GM19023 (cell line): ENCODE measurements around the gene SEMA3D.

ENCODE experiments used
- ATAC-seq: cut with Tn5 transposase; IDR thresholded peaks from one replicate; pipeline ENCODE4 v1.9.1; 2021; ENCODE audit warnings: mild to moderate bottlenecking, moderate library complexity; ENCODE audit not compliant: unreplicated experiment

SEMA3D gene

DNA sequence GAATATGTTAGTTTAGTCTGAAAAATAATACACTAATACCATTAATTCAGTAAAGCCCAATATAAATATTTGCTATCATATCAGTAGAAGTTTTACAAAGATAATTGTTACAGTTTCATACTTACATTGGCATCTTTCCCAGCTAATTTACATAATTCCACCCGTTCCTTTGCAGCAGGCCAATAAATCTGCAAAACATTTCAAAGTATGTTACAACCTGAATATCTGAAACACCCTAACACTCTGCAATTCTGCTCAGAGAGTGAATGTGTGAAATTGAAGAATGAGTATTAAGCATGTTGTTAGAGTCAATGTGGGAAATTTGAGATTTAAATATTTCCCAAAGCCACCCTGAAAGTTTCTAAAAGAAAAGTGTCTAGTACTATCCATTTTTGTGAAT lies 105.5 kb downstream of the SEMA3D start:
- ATAC-seq = no peak

DNA sequence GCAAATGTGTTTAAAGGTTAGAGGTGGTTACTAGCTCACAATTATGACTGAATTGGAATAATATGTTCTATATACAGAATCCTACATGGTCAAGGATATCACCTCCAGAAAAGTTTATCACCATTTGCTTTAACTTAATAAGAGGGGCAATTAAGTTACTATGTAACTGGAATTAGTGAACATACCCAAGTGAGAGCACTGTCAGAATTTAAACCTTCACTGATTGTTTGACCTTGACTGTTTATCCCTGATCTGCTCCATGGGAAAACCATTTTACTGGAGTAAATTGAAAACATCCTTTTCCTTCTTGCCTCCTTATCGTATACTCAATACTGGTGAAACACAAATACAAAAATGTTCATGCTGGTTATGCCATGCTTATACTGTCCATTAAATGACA lies 107.4 kb downstream of the SEMA3D start:
- no peak for ATAC-seq

DNA sequence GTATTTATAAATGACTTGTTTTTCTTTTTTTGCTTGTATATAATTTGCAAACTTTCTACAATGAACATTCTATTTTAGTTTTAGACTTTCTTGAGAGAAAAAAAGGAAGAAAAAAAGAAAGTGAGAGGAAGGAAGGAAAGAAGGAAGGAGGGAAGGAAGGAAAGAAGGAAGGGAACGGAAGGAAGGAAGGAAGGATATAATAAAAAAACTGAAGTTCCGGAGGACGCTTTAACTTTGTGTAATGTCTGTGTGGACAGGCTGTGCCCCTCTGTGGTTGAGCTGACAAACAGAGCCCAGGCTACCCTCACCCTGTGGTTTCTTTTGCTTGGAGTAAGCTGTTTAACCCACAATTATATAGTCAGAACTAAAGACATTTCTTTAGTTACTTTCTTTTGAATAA lies 108.7 kb downstream of the SEMA3D start:
- ATAC-seq = no peak

DNA sequence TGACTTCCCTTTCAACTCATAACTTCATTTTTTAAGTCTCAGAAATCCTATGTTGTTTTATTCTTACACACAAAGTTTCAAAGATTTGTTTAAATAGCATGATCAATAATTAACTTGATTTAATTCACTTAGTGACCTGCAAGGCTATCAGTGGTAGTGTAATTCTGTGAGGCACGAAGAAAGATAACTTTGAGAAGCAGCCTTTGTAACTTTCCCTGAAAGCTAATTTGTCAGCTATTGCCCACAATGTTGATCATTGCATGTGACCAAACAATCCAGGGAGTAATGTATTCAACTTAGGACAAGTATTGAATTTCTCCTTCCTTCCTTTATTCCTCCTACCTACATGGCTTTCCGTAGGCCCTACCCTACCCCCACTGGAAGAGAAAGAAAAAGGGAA lies 111.0 kb downstream of the SEMA3D start:
- ATAC-seq = no peak

DNA sequence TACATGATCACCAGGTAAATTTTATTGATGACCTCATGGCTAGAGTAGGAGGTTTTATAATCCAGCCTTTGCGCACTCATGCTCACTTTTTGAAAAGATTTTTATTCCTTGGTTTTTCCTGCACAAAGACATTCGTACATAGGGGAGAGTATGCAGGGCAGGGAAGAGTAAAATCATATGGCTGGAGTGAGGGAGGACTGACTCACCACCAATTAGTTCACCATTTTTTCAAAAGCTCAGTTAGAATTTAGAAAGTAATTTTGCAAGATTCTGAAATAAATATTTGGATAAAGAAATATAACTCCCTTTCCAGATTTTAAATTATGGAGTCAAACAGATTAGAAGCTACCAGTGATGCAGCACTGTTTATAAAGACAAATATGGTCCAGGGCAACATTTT lies 111.9 kb downstream of the SEMA3D start:
- ATAC-seq = no peak

DNA sequence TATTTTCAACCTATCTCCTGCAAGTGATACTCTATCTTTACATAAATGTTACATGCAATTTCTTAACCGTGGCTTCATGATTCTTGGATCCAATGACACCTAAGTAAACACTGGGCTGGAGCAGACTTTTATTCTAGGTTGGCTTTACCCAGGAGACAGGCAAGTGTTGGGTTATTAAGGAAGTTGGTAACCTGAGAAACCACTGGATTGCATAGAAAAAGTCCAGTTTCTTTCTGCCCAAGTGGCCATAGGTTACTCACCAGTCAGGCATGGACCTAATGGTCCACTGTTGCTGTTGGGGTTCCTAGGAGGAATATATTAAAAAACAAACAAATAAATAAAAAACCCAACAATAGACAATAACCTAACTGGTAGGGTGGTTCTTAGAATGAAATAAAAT lies 112.8 kb downstream of the SEMA3D start:
- ATAC-seq = no peak

DNA sequence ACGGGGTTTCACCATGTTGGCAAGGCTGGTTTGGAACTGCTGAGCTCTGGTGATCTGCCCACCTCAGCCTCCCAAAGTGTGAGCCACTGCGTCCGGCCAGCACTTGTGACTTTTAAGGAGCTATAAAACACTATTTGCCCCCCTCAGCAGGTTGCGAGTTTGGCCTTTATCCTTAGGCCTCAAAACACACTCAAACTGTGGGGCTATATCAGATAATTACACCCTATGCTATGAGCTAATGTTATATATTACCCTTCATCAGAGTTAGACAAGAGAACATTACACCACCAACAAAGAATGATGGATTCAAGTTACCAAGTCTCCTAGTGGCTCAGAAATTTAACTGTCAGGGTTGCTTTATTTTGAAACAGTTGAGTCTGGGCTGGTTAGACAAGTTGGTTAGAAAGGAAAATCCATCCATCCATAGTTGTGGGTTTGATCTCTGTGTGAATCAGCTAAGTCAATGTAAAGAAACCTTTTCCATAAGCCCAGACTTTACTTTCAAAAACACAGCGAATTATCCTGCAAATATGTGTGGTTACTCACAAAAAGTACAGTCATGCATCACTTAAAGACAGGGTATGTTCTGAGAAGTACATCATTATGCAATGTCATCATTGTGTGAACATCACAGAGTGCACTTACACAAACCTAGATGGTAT lies 115.8 kb downstream of the SEMA3D start:
- no peak for ATAC-seq

DNA sequence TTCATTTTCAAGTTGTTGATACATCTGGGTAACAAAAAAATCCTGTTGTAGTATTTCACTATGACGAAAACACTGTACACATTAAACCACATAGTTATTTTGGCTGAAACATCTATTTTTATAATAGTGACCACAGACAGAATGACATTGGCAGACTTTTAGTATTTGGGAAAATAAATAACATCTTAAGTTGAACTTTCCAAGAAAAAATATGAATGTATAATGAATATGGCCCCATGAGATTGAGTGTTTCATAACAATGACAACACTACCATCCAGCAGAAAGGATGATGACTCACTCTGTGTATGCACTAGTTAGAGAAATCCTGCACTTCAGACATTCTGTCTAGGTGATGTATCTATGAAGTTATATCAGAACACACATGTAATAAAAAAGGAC lies 118.1 kb downstream of the SEMA3D start:
- ATAC-seq = no peak

DNA sequence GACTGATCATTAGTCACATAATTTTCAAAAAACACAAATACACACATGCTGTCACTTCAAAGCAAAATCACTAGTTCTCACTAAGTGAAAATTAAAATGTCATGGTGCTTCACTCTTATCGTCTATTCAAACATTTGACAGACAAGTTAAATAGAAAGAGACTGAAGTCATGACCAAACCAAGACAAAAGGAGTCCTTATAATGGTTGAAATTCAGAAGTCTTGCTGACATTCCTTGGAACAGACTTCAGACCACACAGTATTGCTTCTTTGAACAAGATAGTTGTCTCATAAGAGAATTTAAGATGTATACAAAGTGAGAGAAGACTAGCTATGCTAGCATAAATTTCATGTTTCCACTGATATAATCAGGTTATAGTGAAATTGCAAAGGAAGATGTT lies 119.5 kb downstream of the SEMA3D start:
- ATAC-seq = no peak

DNA sequence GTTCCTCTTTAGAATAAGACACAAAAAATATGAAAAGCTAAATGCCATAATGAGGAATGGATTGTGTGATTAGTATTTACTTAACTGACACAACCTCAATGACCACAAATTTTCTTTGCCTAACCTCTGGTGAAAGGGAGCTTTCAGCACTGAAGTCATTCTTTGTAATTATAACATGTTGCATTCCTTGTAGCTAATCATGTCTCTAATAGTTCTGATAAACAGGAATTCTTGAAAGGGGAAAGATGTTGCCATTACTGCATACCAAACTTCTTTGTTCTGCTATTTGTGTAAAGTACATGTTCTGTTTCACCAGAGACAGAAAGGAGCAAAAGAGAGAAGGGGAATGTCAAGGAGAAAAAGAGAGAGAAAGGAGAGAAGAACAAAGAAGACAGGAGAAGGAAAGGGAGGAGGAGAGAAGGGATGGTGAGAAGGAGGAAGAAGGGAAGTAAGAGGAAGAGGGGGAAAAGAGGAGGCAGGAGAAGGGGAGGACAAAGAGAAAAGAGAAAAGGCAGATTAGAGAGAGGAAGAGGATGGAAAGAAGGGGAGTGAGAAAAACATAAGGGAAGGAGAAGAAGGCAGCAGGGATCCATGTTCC lies 120.9 kb downstream of the SEMA3D start:
- no peak for ATAC-seq

DNA sequence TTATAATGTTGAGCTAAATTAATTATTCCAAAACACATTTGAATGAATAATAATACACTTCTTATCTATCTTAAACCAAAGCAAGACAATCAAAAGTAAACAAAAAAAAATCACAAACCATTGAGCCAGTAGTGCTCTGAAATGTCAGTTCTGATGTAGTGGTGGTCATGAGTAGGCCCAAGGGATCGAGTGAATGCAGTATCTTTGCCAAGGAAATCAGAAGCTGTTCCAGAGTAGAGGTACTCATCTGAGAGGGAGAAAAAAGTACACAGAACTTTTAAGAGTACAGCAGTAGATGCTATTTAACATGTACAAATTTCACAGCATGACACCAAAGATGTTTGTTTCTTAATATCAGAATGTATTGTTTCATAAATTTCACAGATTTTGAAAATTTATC lies 121.5 kb downstream of the SEMA3D start:
- ATAC-seq = no peak

DNA sequence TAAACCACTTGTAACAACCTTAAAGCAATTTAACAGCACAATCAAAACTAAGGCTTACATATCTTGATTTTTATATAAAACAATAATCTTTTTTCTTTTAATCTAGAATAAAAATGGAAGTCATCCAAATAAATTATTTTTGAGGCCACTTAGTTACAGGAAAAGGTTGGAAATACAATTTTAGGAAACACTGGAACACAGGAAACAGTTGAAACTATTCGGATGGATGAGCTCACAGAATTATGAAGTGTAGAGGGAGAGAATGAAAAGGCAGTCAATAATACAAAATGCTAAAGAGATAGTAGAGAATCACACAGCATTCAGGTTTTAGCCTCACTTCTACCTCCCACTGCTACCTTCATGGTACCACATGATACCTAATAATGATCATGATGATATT lies 124.2 kb downstream of the SEMA3D start:
- no peak for ATAC-seq

DNA sequence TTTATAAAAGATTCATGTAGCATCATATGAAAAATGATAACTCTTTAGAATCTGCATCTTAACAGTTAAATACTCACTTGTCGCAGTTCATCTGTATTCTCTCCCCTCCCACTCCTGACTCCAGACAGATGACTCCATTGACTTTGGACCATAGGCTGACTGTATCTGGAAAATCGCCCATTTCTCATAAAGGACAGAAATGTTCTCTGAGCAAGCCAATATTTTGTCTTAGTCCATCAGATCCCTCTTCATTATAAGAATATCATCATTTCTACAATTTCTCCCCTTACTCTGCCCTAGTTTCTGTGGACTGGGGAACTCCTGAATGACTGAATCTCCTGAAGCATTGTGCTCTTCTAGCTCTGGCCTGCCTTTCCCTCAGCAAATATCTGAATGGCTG lies 125.4 kb downstream of the SEMA3D start:
- ATAC-seq = no peak

DNA sequence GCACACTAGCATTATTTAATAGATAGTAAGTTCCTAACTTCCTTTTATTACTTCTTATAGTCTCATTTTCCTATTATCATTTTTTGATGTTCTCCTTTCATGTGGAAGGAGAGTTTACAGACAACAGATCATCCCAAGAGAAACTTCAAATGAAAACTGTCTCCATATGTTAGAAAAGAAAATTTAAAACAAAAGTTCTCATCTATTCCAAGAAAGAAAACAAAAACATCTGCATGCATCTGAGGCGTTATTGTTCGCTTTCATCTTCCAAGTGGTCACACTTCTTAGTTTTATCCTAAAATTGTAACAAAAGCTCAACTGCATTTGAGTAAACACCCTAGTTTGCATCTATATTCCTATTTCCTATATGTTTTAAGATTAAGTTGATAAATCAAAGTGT lies 126.2 kb downstream of the SEMA3D start:
- no peak for ATAC-seq

DNA sequence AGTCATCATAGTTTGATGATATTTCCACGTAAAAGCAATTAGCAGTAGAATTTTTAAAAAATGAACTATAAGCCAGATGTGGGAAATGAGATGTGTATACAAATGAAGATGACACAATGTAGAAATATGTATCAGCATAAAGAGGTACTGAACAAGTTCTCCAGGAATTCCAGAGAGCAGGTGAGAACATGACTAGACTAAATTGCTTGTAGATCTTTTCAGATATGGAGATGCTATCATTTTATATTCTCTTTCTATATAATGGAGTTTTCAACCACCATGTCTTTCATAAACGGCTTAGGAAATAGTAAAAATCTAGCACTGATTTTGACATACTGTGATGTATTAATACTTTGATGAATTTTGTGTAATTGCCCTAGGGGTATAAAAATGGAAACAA lies 130.9 kb downstream of the SEMA3D start:
- no peak for ATAC-seq

DNA sequence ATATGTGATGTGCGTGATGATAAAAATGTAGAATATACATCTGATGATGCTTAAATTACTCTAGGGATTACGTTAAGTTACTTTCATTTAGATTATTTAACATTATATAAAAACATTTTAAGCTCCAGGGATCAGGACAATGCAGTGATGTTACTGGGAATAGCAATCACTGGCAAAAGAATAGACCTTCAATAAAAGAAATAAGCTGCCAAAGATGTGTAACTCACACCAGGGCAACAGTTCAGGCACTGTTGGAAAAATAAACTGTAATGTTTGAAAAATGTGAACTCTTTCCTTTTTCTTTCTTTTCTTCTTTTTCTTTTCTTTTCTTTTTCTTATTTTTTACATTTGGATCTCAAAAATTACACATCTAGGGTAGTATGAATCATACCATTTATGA lies 131.7 kb downstream of the SEMA3D start:
- ATAC-seq = no peak

DNA sequence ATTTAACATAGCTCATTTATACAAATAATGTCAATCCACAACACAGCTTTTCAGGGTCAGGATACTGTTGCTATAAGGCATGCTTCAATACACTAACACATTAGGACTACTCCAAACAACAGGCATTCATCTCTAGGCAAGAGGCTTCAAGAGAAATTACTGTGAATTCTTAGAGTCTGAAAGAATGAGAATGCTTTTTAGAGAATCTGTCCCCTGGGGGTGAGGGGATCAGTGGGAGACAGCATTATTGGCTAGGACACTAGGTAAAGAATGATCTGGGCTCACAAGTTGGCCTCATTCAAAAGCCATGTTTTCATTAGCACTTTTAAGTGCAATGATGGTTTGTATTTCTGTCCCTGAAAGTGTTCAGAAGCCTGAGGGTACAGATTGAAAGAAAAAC lies 132.6 kb downstream of the SEMA3D start:
- no peak for ATAC-seq

DNA sequence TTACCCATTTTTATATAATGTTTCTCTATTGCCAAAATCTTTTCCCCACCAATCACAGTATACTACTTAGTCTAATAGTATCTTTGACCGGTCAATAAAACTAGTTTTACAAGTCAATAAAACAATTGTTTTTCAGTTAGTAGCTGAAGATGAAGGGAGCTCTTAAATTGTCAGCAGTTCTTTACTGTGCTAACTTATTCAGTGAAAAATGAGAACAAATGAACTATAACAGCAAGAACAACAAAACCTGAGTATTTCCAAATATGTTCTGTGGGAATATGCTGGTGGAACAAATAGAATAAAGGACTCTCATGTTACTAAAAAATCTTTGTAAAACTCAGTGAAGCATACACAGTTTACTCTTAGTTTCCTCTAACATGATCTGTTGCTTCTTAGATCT lies 134.0 kb downstream of the SEMA3D start:
- ATAC-seq = no peak

DNA sequence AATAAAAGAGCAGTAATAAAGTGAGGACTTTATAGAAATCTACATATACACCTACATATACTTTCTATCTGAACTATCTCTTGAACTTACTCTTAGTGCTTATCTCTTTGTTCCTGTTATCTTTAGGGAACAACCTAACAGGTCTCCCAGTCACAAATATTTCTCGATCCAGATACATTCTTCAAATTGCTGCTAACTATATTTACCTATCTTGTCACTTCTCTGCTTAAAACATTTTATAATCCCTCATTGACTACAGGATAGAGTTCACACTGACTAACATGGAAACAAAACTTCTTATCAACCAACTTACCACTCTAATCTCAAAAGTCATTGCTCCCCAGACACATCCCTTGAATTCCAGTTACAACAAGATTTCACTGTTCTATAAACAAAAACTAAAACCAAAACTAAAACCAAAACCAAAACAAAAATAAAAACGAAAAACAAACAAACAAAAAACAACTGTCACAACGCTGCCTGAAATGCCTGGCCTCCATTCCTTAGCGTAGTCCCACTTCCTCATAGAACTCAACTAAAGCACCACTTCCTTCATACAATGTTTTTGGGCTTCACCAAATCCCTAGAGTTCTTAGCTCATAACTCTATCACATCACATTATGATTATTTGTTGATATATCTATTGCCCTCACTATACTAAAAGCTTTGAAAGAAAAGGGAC lies 134.7 kb downstream of the SEMA3D start:
- ATAC-seq = no peak

DNA sequence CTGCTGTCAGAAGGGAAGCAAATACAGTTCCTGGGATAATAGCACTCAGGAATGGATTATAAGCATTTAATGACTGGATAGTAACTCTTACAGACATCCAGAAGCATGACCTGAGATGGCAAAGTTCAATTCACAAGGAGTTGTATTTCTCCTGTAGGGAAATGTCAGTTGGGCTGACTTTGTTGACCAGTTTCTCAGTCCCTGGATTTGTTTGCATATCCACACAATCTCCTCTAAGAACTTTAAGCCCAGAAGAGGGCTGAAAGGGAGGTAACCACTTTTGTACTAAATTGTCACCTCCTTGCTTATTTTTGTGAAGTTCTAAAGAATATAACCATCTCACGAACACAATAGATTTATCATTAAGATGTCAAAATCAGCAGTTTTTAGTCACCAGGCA lies 140.3 kb downstream of the SEMA3D start:
- no peak for ATAC-seq

DNA sequence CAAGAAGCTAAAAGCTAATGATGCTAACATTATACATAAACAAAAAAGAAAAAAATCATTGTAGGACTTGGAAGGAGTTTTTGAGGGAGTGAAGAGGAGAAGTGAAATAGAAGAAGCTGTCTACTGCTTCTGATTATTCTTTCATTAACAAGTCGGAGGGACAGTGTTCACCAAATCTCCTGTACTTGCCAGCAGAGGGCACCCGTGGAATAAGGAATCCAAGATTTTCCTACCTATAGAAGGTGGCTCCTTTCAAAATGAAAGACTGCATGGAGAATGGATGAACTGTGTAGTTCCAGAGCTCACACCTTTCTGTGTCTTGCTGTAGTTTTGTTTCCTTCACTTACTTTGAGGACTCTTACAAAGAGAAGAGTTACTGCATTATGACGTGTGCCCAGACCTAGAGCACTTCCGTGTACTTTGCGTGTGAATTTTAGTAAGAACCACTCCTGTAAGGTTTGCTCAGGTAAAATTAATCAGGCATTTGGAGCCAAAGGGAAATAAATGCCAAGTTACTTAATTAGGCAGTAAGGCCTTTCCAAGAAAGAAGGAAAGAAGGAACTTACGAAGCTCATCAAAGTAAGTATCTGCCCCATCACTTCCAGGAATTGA lies 145.1 kb downstream of the SEMA3D start:
- ATAC-seq = no peak
